Kidney (tissue), 14 donors: ENCODE data around the gene VSTM4. TPM values are rescaled to one million over a fixed set of nuclear protein-coding genes. Genes with fewer than 3 reads are reported as not detected.
A peak's percentile ranks its signal among the peaks of the same experiment; 100 is the strongest.

Experiments used
- DNase-seq, 5 donors: peaks; one replicate each; pipeline ENCODE4 v3.0.0-alpha.2; 2013 to 2020
- FAIRE-seq: peaks from 2 replicates; lab custom pipeline; 2012; peaks lifted over from hg19 to GRCh38; lab: Jason Lieb, UNC
- H3K27ac ChIP-seq, 2 donors: one replicate each; pipeline ENCODE4 v1.7.0; 2013; ENCODE audit warnings: low read depth in 2 of 2, low read length in 2 of 2, inconsistent platforms in 1 of 2
- H3K27me3 ChIP-seq: one replicate; pipeline ENCODE4 v1.7.1; 2013; ENCODE audit warnings: low read length, inconsistent platforms; ENCODE audit not compliant: control insufficient read depth, insufficient read depth
- H3K36me3 ChIP-seq, 3 donors: one replicate each; pipeline versions ENCODE4 v1.7.0 to v1.7.1; 2013; ENCODE audit warnings: low read length in 3 of 3, control low read depth in 1 of 3, inconsistent platforms in 1 of 3; ENCODE audit not compliant: insufficient read depth in 3 of 3, control insufficient read depth in 2 of 3
- H3K4me1 ChIP-seq, 3 donors: one replicate each; pipeline versions ENCODE4 v1.7.0 to v1.7.1; 2013; ENCODE audit warnings: low read length in 3 of 3, inconsistent platforms in 1 of 3, low read depth in 1 of 3; ENCODE audit not compliant: control insufficient read depth in 2 of 3, insufficient read depth in 2 of 3
- H3K4me3 ChIP-seq, 3 donors: one replicate each; pipeline versions ENCODE4 v1.7.0 to v1.8.1; 2013; ENCODE audit warnings: low read length in 3 of 3, control low read depth in 1 of 3, inconsistent platforms in 1 of 3
- H3K9ac ChIP-seq, 3 donors: one replicate each; pipeline versions ENCODE4 v1.7.0 to v1.7.1; 2013; ENCODE audit warnings: low read length in 3 of 3, control low read depth in 1 of 3, inconsistent platforms in 1 of 3
- H3K9me3 ChIP-seq, 3 donors: one replicate each; pipeline versions ENCODE4 v1.7.0 to v1.7.1; 2013; ENCODE audit warnings: low read length in 3 of 3, control low read depth in 1 of 3, inconsistent platforms in 1 of 3; ENCODE audit not compliant: control insufficient read depth in 2 of 3, insufficient read depth in 1 of 3
- intact Hi-C: fragments of 100-400 bp; cut with DNase I; formaldehyde crosslinking; loops from one replicate; pipeline ENCODE4 v1.11.1; 2022
- polyA plus RNA-seq: library from polyadenylated mRNA; stranded (reverse); fragments of 350-450 nt; fragmentation: Illumina TruSeq; extraction: RNeasy Lipid Tissue Mini Kit (QIAGEN cat#74804); gene quantifications from one replicate; pipeline ENCODE4 v1.2.3, GENCODE V29; 2014; ENCODE audit warnings: low read depth, low replicate concordance; ENCODE audit not compliant: insufficient read depth
- total RNA-seq: library from RNA; stranded (reverse); fragmentation: NEBNext Ultra II Directional; extraction: Animal tissue kit (Norgen Biotek cat#: 25700); gene quantifications from one replicate; pipeline ENCODE4 v1.2.1, GENCODE V29; 2021
- TF ChIP-seq, protein P1 (sequence below): IDR thresholded peaks from 3 replicates; pipeline ENCODE4 v1.5.1; 2012; ENCODE audit warnings: mild to moderate bottlenecking, moderate library complexity, borderline replicate concordance; ENCODE audit not compliant: insufficient read depth; ENCODE audit errors: extremely low read depth
- donor health status: control.
- donor health status: control.
- donor health status: control.
- donor health status: control.
- donor health status: control.
- donor health status: DM: yes; HTN: yes; CAD: no.
- donor health status: Normal renal cell carcinoma (clear cell type).

The VSTM4 gene
- total and polyA plus RNA-seq, 2 donors from 2014 or later, result 7.4 to 8.5 TPM

- no peak overlapping the region for H3K4me3 ChIP-seq
- TF ChIP-seq, protein P1, sequence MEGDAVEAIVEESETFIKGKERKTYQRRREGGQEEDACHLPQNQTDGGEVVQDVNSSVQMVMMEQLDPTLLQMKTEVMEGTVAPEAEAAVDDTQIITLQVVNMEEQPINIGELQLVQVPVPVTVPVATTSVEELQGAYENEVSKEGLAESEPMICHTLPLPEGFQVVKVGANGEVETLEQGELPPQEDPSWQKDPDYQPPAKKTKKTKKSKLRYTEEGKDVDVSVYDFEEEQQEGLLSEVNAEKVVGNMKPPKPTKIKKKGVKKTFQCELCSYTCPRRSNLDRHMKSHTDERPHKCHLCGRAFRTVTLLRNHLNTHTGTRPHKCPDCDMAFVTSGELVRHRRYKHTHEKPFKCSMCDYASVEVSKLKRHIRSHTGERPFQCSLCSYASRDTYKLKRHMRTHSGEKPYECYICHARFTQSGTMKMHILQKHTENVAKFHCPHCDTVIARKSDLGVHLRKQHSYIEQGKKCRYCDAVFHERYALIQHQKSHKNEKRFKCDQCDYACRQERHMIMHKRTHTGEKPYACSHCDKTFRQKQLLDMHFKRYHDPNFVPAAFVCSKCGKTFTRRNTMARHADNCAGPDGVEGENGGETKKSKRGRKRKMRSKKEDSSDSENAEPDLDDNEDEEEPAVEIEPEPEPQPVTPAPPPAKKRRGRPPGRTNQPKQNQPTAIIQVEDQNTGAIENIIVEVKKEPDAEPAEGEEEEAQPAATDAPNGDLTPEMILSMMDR, result no peak
- H3K4me1 ChIP-seq, result peaks cover 0 to 19% (median 9%) of the 10 kb centered on the region in 3 donors
- H3K27ac ChIP-seq, result peak overlapping the region in 1 of 2 donors; percentile 17
- no peaks in the 10 kb centered on the region for H3K27me3 ChIP-seq
- peaks cover 0 to 9% (median under 1%) of the 10 kb centered on the region in 3 donors for H3K9me3 ChIP-seq
- H3K9ac ChIP-seq, result no peak overlapping the region
- FAIRE-seq (no peak), DNase-seq (peak in 3 of 5 donors; percentile 15 to 66 (median 37))
- H3K36me3 ChIP-seq, result peaks cover 0 to 5% (median 0%) of the 10 kb centered on the region in 3 donors
- intact Hi-C loops, result no loop called here
These were observed 33.6 kb downstream of the VSTM4 start for GRCh38 chr10:49081547-49082275.

DNA sequence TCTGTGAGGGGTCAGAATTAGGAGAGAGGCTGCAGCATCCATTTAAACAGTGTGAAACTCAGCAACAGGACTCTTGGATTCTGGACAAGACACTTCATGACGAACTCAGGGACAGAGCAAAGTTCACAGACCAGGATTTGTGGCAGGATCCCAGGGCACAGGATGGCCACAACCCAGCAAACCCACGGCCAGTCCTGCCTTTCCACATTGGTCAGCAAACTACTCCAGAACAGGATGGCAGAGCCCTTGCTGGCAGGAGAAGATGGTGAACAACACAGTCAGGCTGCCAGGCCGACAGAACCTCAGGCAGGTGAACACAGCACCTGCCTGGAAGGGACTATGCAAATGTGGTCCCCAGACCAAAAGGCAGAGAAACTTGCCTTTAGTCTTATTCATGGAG, 34.4 kb downstream of the VSTM4 start:
- DNase-seq (no peak), FAIRE-seq (no peak)
- Histone ChIP-seq H3K9me3 (peaks cover 0 to 1% (median 0%) of the 10 kb centered on the region in 3 donors), H3K4me3 (no peak overlapping the region), H3K9ac (no peak overlapping the region), H3K4me1 (peaks cover 0 to 19% (median 9%) of the 10 kb centered on the region in 3 donors), H3K27me3 (no peaks in the 10 kb centered on the region), H3K36me3 (peaks cover 0 to 13% (median 0%) of the 10 kb centered on the region in 3 donors), H3K27ac (peak overlapping the region; percentile 17 to 37)
- TF ChIP-seq, protein P1, result no peak
- intact Hi-C loops, result no loop called here

DNA sequence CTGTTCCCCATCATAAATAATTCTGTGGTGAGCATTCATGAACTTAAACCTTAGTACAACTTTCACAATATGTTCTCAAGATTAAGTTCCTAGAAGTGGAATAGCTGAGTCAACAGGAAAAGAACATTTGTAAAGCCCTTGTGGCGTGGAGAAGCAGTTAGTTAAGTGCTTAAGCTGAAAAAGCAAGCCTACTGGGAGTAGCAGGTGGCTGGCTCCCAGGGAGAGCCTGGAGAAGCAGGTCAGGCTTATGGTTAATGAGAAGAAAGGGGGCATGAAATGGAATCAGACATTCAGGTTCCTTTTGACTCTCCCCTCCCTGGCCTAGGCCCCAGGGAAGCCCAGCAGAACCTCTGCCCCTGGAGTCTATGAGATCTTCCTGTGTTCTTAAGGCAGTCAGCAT, 35.3 kb downstream of the VSTM4 start:
- Histone ChIP-seq H3K9me3 (no peaks in the 10 kb centered on the region), H3K27me3 (no peaks in the 10 kb centered on the region), H3K9ac (no peak overlapping the region), H3K4me1 (peaks cover 0 to 19% (median 9%) of the 10 kb centered on the region in 3 donors), H3K36me3 (peaks cover 0 to 13% (median 4%) of the 10 kb centered on the region in 3 donors), H3K27ac (peak overlapping the region; percentile 5 to 37), H3K4me3 (no peak overlapping the region)
- peak in 1 of 5 donors; percentile 23 for DNase-seq
- intact Hi-C loops, result no loop called here
- TF ChIP-seq, protein P1, result no peak
- FAIRE-seq, result no peak
